GM18861 (cell line): ENCODE data around the gene CNOT6.

Experiments
- ATAC-seq: cut with Tn5 transposase; IDR thresholded peaks from one replicate; pipeline ENCODE4 v1.9.1; 2021; ENCODE audit not compliant: unreplicated experiment

The CNOT6 gene

DNA sequence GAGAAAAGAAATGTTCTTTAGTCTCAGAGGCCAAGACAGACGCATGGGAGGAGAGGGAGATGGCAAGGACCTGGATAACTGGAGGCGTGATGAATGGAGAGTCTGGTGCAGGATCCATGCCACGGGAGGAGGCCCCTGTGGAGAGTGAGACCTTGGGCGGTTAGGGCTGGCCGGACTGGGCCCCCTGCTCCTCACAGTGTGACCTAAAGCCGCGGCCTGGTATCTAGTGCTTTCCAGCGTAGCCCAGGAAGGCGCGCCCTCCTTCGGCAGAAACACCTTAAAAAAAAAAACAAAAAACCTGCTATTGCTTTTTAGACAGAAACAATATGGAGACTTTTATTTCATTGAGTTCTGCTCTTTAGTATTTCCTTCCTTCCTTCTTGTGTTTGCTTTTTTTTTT is 64.1 kb downstream of the CNOT6 start:
- no peak for ATAC-seq

DNA sequence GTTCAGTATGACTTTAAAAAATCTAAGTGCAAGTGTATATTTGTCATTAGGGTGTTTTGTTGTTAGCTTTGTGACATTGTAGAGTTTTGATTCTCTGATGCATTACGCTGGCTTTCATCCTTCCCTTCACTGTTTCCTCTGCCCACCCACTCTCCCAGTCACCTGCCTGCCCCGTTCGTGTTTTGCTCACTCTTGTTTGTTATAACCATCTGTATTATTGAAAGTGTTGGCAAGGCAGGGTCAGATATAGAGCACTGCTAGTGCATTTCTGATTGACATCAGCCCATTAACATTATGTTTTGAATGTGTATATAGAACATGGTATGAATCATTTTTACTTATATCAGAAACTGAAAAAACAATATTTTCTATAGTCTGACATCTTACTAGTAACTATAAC is 69.8 kb downstream of the CNOT6 start:
- ATAC-seq, result no peak

DNA sequence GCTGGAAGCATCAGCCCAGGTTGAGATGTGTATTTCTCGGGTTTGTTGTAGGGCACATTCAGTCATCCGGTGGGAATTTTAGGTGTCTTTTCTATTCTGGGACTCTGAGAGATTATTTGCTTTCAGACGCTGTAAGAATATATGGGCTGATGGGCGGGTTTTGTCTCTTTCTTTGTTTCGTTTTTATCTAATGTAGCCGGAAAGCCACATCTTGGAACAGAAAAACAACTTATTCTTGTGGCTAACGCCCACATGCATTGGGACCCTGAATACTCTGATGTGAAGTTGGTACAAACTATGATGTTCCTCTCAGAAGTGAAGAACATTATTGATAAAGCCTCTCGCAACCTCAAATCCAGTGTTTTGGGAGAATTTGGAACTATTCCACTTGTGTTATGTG is 74.7 kb downstream of the CNOT6 start:
- no peak for ATAC-seq

DNA sequence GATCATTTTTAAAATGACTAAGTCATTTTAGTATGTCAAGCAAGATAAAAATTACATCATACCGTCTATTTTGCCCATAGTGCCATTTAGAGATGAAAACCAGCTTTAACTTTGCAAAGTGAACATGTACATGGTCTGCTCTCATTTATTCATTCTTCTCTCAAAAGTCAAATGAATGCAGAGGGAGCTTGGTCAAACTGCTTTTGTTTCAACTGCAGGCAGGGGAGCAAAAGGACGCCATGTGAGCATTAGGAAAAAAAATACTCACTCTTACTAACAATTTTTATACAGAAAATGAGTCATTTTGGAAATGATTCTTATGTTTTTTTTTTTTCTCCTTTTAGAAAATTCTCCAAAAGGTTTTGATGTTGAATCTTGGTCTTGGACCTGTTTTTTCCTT is 81.4 kb downstream of the CNOT6 start:
- no peak for ATAC-seq

DNA sequence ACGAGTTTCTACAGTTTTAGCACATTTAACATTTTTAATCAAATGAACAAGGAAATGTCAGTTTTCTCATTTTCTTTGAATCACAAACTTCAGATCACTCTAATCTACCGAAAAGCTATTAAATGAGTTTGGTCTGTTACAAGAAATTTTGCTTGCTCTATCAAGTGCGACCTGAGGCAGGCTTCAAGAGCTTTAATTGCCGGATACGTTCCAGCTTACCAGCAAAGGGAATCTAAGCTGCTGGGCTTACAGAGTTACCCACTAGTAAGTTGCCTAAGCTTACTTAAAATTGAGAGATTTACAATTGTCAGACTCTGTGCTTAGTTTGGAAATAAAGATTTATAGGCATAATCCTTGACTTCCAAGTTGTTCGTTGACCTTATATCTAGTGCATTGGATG is 86.5 kb downstream of the CNOT6 start:
- no peak for ATAC-seq

DNA sequence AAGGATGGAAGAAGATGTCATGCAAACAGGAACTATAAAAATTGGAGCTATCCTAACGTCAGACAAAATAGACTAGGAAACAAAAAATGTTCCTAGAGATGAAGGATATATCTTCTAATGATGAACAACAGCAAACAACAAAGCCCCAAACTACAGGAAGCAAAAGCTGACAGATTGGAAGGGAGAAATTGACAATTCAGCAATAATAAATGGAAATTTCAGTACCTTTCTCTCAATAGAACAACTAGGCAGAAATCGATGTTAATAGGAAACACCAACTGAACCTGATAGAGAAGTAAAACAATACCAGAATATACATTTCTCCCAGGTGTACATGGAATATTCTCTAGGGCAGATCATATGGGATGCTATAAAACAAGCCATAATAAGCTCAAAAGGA is 89.6 kb downstream of the CNOT6 start:
- no peak for ATAC-seq

DNA sequence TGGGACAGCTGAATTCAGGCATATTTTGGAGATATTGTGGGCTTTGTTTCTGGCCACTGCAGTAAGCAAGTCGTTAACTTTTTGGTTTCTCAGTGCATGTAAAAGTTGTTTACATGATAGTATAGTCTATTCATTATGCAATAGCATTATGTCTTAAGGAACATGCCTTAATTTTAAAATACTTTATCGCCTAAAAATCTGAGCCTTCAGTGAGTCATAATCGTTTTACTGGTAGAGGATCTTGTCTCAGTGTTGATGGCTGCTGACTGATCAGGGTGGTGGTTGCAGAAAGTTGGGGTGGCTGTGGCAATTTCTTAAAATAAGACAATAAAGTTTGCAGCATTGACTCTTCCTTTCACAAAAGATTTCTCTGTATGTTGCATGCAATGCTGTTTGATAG is 92.0 kb downstream of the CNOT6 start:
- ATAC-seq, result no peak

DNA sequence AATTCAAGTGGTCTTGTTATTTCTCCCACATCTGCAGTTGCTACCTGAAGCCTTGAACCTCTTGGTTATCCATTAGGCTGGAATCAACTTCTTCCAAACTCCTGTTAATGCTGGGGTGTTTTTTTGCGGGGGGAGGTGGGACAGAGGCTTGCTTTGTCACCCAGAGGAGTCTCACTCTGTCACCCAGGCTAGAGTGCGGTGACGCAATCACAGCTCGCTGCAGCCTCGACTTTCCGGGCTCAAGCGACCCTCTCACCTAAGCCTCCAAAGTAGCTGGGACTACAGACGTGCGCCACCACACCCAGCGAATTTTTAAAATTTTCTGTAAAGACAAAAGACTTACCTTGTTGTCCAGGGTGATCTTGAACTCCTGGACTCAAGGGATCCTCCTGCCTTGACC is 92.7 kb downstream of the CNOT6 start:
- ATAC-seq, result no peak

DNA sequence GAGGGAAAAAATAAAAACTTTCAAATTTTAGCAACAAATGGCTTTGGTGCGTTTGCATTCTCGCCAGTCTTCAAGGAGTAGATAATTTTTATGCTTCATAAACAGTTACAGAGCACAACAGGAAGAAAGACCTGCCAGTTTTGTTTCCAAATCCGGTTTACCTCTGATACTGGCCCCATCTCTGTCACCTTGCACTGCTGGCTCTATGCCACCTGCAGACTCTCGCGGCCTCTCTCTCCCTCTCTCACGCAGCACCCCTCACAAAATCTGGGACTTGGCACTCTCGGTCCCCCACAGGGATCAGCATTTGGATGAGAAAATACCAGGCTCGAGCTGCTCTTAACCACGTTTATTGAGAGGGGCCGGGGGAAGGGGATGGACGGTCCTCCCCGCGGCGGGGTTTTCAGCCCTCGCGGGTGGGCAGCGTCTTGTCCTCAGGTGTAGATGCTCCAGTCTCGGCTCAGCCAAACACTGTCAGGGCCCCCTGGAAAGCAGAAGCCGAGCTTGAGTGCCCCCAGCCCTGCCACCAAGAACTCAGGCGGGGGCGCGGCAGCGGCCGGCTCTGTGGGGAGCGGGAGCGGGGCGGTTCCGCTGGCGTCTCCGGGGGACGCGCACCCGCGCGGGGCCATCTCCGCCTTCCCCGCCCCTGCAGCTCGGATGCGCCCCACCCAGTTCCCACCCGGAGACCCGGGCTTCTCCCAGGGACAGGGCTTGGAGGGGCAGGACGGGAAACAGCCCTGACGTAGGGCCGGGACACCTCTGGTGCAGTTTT is 95.8 kb downstream of the CNOT6 start:
- ATAC-seq, result no peak

DNA sequence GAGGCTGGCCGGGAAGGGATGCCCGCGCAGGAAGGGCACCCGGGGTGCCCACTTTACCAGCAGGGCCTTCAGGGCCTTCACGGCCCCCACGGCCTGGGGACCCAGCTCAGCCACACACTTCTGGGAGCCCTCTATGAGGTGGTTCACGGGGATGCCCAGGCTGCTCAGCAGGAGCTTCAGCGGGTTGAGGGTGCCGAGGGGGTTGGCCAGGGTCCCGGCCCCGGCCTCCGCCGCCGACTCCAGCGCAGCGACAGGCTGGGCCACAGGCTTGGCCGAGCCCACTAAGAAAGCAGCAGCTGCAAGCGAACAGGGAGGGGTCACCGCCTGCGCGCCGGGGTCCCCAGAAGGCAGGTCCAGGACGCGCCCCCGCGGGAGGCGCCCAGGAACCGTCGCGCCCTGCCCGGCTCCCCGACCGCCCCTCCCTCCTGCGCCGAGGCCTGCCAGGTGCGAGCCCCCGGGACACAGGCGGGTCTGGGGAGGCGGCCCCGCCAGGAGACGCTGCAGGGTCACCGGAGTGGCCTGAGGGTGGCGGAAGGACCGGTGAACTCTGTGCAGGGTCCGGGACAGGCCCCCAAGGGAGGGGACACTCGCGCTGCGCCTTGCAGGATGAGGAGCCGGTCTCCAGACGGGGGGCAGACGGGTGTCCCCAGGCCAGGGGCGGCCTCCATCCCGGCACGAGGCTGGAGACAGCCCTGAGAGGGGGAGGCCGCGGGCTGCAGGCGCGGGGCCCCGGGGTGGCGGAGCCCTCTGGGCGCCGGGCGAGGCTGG is 96.5 kb downstream of the CNOT6 start:
- ATAC-seq, result no peak

DNA sequence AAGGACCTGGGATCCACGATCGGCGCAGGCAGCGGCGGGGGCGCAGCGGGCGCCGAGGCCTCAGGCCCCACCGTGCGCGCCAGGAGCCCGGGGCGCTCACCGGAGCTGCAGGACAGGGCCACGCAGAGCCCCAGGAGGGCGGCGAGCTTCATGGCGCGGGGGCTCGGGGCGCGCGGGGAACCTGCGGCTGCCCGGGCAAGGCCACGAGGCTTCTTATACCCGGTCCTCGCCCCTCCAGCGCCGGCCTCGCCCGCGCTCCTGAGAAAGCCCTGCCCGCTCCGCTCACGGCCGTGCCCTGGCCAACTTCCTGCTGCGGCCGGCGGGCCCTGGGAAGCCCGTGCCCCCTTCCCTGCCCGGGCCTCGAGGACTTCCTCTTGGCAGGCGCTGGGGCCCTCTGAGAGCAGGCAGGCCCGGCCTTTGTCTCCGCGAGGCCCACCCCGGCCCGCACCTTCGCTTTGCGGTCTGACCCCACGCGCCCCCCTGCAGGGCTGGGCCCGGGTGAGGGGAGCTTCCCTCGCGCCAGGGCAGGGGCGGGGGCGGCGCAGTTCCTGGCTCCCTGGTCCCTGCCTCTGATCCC is 97.2 kb downstream of the CNOT6 start, which contains the start of gene SCGB3A1:
Gene SCGB3A1 (minus strand): TSS at position 189 of the 577 bp plus-strand sequence. CDS start 37 bp downstream, at position 152.
- no peak for ATAC-seq

DNA sequence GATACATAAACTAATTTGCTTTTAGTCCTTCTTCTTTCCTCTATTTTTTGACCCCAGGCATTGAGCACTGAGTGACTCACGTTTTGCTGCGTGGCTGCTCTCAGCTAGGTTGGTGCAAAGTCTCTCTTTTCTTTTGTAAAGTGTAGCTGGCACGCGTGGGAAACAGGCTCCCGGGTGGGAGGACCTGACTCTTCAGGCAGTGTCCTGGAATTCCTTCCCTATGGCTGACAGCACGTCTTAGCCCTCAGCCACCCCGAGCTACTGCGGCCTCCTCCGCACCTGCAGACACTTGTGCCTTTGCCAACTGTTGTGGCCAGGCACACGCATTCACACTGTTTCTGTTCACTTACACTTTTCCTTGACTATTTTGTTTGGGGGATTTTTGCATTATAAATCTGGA is 98.0 kb downstream of the CNOT6 start:
- ATAC-seq, result no peak

DNA sequence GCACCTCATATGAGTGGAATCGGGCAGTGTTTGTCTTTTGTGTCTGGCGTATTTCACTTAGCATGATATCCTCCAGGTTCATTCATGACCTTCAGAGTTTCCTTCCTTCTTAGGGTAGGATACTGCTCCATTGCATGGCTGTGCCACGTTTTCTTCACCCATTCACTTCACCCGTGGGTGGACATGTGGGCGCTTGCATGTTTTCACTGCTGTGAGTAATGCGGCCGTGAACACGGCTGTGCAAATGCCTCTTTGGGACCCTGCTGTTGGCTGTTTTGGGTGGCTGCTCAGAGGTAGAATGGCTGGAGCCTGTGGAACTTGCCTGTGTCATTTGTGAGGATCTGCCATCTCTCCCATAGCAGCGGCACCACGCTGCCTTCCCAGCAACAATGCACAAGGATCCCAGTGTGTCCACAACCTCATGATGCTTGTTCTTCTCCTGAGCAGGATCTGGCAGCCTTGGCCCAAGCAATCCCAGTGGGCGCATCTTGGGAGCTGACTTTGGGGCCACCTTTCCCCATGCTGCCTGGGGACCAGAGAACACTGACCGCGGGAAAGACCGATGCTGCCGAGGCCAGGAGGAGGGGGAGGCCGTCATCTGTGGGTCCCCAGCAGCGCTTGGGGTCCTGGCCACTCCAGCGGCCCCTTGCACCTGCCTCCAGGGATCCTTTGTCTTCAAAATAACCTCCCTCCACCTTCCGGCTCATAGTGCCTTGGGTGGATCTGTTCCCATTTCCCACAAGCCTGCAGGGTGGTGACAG is 99.4 kb downstream of the CNOT6 start:
- ATAC-seq, result no peak

DNA sequence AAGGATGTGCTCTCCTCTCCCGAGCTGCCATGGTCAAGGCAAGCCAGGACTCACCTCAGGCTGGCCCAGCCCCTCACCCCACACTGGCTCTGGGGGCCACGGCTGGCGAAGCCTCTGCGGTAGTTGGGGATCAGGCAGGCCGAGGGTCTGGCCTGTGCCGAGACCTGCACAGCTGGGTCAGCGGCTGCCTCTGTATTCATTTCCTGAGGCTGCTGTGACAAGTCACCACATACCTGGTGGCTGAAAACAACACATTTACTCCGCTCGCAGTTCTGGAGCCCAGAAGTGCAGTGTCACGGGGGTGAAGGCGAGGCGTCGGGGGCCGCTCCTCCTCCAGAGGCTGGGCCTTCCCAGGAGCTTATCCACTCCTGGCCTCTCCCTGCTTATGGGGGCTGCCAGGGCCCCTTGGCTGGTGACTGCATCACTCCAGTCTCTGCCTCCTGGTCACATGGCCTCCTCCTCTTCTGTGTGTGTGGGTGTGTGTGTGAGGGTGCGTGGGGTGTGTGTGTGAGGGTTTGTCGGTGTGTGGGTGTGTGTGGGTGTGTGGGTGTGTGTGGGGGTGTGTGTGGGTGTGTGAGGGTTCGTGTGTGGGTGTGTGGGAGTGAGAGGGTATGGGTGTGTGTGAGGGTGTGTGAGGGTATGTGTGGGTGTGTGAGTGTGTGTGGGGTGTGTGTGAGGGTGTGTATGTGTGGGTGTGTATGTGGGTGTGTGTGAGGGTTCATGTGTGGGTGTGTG is 100.3 kb downstream of the CNOT6 start:
- ATAC-seq, result no peak

DNA sequence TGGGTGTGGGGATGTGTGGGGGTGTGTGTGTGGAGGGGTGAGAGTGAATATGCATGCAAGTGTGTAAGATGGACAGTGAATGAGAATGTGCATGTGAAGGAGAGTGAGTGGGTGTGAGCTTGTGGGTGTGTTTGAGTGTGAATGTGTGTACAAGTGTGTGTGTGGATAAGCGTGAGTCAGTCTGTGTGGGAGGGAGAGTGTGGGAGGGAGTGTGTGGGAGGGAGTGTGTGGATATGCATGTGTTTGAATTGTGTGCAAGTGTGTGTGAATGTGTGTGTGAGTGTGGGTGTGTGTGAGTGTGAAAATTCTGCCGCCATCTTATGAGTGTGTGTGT is 100.8 kb downstream of the CNOT6 start:
- ATAC-seq, result no peak

DNA sequence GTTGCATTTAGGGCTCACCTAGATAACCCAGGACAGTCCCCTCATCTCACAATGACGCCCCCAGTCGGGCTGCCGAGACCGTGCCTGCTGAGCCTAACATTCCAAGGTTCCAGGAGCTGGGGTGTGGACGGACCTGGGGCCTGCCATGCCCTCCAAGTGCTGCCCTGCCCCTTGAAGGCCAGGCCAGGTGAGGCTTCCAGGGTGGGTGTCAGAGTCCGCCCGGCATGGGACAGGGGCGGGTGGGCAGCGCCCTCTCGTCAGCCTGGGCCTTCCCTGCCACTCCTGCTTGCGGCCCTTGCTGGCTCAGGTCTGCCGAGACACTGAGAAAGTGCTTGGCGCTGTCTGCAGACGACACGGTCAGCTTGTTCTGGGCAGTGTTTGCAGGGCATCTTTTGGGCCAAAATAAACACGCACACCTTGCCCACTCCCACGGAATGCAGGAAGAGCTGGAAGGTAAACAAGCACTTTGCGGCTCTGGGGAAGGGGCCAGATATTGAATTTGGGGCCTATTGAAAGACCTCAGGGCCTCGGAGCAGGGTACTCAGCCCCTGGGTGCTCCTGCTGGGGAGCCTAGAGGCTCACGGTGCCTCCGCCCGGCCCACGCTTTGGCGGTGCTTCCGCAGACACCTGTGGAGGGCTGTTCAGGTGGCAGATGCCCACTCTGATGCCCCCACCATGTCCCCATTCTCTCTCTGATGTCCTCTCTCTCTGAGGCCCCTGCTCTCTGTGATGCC is 101.4 kb downstream of the CNOT6 start:
- ATAC-seq, result no peak

DNA sequence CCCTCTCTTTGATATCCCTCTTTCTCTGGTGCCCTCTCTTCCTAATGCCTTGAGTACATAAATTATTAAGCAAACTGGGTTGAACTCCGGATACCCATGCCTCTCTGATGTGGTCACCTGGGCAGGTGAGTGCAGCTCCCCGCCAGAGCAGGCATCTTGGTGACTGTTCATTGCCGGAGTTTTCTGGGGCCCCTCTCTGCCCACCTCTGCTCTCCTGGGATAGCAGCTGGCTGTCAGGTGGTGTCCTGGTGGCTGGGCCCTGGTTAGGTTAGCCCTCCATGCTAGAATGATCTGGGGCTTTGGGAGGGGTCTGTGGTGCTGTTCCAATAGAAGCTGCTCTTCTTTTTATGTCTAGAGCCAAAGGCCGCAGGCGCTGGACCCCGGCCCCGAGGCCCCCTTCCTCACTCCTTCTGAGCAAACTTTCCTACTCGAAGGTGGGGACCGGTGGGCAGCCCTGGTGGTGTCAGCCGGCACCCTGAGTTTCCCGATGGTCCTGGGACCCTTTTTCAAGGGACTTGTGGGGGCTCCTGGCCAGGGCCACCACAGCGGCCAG is 102.0 kb downstream of the CNOT6 start:
- no peak for ATAC-seq

DNA sequence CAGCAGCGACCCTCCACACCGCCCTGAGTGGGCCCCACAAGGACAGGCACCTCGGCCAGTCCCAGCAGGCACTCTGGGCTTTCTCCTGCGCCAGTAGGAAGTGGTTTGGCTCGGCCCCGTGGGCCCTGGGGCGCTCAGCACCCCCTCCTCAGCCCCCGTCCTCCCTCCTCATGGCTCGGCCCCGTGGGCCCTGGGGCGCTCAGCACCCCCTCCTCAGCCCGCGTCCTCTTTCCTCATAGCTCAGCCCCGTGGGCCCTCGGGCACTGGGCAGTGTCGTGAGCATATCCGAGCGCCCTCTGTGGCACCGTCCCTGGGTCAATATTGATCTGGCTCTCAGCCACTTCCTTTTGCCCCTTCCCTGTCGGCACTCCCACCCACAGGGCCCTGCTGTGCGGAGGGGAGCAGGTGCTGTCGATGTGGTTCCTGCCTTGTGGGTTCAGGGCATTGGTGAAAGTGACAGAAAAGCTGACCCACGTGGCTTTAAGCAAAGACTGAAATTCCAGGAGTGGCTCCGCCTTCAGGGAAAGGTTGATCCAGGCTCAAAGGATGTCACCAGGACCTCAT is 102.6 kb downstream of the CNOT6 start:
- ATAC-seq, result no peak

DNA sequence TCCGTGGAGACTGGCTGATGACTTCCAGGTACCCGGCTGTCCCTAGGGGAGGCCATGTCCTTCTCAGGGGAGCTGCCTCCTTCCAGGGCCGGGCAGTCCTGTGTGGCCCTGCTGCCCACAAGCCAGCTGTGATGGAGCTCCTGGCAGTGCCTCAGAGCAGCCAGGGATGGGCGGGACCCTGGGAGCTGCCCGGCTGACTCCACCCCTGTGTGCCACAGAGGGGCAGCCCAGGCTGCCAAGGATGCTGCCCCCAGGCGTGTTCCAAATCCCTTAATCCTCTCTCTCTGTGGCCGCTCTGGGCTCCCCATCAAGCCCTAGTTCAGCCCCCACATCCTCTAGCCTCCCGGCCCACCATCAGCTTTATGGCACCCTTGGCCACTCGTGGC is 104.1 kb downstream of the CNOT6 start:
- ATAC-seq, result no peak
